ENCODE results near the gene APC. TPM values are rescaled to one million over a fixed set of nuclear protein-coding genes. Genes with fewer than 3 reads are reported as not detected.
A peak's percentile ranks its signal among the peaks of the same experiment; 100 is the strongest.

The APC gene
- total and polyA plus RNA-seq, 2 of the 8 experiments (the other 6 are each of a cell fraction or from before 2014, with no cell fraction given), result 6.8 to 41.9 TPM

DNA sequence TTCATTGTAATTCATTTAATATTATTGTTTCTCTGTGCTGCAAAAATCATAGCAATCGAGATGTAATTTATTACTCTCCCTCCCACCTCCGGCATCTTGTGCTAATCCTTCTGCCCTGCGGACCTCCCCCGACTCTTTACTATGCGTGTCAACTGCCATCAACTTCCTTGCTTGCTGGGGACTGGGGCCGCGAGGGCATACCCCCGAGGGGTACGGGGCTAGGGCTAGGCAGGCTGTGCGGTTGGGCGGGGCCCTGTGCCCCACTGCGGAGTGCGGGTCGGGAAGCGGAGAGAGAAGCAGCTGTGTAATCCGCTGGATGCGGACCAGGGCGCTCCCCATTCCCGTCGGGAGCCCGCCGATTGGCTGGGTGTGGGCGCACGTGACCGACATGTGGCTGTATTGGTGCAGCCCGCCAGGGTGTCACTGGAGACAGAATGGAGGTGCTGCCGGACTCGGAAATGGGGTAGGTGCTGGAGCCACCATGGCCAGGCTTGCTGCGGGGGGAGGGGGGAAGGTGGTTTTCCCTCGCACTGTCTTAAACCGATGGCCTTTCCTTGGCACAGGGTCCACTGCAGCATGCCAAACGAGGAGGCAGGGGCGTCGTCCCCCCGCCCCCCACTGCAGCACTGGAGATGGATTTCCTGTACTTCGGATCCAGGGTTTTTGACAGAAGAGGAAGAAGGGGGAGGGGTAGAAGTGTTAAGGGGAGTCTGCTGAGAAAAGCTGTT lies at the start of gene APC (continued):
- TF ChIP-seq, protein P1, sequence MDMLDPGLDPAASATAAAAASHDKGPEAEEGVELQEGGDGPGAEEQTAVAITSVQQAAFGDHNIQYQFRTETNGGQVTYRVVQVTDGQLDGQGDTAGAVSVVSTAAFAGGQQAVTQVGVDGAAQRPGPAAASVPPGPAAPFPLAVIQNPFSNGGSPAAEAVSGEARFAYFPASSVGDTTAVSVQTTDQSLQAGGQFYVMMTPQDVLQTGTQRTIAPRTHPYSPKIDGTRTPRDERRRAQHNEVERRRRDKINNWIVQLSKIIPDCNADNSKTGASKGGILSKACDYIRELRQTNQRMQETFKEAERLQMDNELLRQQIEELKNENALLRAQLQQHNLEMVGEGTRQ (IDR thresholded peaks at IDR 0.05; ENCODE audit: low read length), result peak; percentile 95
- TF ChIP-seq, protein P2, sequence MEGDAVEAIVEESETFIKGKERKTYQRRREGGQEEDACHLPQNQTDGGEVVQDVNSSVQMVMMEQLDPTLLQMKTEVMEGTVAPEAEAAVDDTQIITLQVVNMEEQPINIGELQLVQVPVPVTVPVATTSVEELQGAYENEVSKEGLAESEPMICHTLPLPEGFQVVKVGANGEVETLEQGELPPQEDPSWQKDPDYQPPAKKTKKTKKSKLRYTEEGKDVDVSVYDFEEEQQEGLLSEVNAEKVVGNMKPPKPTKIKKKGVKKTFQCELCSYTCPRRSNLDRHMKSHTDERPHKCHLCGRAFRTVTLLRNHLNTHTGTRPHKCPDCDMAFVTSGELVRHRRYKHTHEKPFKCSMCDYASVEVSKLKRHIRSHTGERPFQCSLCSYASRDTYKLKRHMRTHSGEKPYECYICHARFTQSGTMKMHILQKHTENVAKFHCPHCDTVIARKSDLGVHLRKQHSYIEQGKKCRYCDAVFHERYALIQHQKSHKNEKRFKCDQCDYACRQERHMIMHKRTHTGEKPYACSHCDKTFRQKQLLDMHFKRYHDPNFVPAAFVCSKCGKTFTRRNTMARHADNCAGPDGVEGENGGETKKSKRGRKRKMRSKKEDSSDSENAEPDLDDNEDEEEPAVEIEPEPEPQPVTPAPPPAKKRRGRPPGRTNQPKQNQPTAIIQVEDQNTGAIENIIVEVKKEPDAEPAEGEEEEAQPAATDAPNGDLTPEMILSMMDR (IDR thresholded peaks at IDR 0.05; ENCODE audit: control extremely low read depth in 1 of 3, insufficient read depth in 1 of 3, low read depth in 1 of 3, low read length in 3 of 3), result no peak
- no peak for TF ChIP-seq KDM1A (IDR thresholded peaks at IDR 0.05; ENCODE audit: borderline replicate concordance, low read length)
- no peak for TF ChIP-seq SP1 (IDR thresholded peaks at IDR 0.05; ENCODE audit: low read depth, low read length)
- TF ChIP-seq RXRA (IDR thresholded peaks at IDR 0.05; ENCODE audit: insufficient read depth, low read depth, low read length), result no peak
- no peak for TF ChIP-seq MAFK (IDR thresholded peaks at IDR 0.05; ENCODE audit: low read depth, low read length)
